ENCODE data around the gene BIRC3.
A peak's percentile ranks its signal among the peaks of the same experiment; 100 is the strongest.

BIRC3 gene

DNA sequence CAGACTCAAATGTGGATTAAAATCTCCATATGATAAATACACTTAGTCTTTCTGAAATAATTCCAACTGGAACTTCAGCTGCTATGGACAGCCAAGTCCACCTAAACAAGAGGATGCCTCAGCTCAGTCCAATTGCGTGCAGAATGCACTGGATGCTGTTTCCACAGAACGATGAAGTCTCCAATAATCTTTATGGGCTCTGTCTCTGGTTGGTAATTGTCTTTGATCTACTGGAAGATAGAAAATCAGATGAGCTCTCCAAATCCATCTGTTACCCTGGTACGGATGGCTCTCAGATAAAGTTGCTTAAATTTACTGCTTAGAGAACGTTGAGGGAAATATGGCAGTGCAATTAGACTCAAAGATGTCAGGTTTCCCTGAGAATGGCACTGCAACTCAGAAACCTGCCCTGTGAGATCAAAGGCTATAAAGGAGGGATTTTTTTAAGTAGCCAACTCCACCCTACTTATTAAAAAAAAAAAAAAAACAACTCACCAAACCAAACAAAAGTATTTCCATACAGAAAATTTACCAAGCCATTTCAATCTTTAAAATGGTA is 859 bp upstream of the BIRC3 start:
- in situ Hi-C loops (cut with HindIII; ENCODE audit: low pct_ligation_motif_present, low sequenced_read_pairs): no loop called here
- Histone ChIP-seq H3K4me3 (ENCODE audit: low read depth, low read length) (no peak overlapping the region), H3K27ac (no peak overlapping the region), H3K36me3 (replicated peaks) (no peaks in the 10 kb centered on the region), H3K27me3 (replicated peaks) (no peaks in the 10 kb centered on the region)
- TF ChIP-seq, protein P1, sequence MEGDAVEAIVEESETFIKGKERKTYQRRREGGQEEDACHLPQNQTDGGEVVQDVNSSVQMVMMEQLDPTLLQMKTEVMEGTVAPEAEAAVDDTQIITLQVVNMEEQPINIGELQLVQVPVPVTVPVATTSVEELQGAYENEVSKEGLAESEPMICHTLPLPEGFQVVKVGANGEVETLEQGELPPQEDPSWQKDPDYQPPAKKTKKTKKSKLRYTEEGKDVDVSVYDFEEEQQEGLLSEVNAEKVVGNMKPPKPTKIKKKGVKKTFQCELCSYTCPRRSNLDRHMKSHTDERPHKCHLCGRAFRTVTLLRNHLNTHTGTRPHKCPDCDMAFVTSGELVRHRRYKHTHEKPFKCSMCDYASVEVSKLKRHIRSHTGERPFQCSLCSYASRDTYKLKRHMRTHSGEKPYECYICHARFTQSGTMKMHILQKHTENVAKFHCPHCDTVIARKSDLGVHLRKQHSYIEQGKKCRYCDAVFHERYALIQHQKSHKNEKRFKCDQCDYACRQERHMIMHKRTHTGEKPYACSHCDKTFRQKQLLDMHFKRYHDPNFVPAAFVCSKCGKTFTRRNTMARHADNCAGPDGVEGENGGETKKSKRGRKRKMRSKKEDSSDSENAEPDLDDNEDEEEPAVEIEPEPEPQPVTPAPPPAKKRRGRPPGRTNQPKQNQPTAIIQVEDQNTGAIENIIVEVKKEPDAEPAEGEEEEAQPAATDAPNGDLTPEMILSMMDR (IDR thresholded peaks at IDR 0.05; ENCODE audit: low read depth, low read length, missing control alignments): no peak
- no peak for DNase-seq

DNA sequence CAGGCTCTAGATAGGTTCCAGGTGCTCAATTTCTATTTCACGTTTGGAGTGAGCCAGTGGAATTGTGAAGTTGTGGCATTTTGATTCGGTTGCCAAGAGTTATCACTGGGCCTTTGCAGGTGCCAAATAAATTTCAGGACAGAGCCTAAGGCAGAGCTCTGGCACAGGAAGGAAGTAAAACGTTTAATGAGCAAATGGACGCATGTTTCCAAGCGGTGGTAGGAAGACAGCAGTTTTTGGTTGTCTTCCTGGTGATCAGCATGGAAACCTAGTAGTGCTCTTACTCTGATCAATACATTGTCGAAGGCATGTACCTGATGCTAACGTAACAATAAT is 452 bp downstream of the BIRC3 start:
- peak overlapping the region; percentile 22 for H3K27ac ChIP-seq
- in situ Hi-C loops (cut with HindIII; ENCODE audit: low pct_ligation_motif_present, low sequenced_read_pairs): no loop called here
- H3K4me3 ChIP-seq (ENCODE audit: low read depth, low read length): peak overlapping the region; percentile 68
- no peaks in the 10 kb centered on the region for H3K36me3 ChIP-seq (replicated peaks)
- H3K27me3 ChIP-seq (replicated peaks): no peaks in the 10 kb centered on the region
- DNase-seq: no peak
- TF ChIP-seq, protein P1 (IDR thresholded peaks at IDR 0.05; ENCODE audit: low read depth, low read length, missing control alignments): no peak

DNA sequence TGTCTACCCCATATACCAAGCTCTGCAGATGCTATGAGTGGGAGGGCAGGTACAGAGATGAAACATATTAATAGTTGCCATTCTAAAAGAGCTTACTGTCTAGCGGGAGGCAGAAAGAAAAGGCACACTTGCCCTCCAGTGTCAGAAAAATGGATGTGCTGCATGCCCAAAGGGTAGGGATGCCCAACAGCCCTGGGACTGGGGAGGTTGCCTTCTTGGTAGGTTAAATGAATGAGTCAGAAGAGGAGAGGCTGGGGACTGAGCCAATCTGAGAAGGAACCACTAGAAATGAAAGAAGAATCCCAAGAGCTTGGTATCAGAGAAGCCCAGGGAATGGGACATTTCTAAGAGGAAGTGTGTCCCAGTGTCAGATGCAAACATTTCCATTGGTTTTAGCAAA is 1.2 kb downstream of the BIRC3 start:
- TF ChIP-seq, protein P1 (IDR thresholded peaks at IDR 0.05; ENCODE audit: low read depth, low read length, missing control alignments): no peak
- H3K36me3 ChIP-seq (replicated peaks): no peaks in the 10 kb centered on the region
- H3K27ac ChIP-seq: no peak overlapping the region
- H3K27me3 ChIP-seq (replicated peaks): no peaks in the 10 kb centered on the region
- no peak for DNase-seq
- in situ Hi-C loops (cut with HindIII; ENCODE audit: low pct_ligation_motif_present, low sequenced_read_pairs): no loop called here
- H3K4me3 ChIP-seq (ENCODE audit: low read depth, low read length): no peak overlapping the region

DNA sequence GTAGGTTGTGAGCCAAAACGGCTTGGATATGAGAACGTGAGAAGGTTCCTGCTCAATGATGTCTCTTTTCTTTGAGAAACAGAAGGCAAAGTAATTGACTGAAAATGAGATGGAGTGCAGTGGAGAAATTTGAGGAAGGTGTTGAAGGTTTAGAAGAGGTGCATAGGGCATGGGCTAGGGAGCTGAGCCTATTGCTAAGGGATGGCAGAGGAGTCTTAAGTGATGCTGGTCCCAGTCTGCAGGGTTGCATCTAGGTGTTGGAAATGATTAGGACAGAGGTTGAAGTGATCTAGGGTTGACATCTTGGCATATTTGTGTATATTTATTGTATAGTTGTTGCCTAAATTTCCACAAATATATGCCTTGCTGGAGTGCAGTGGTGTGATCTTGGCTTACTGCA is 2.3 kb downstream of the BIRC3 start:
- DNase-seq: no peak
- in situ Hi-C loops (cut with HindIII; ENCODE audit: low pct_ligation_motif_present, low sequenced_read_pairs): no loop called here
- TF ChIP-seq, protein P1 (IDR thresholded peaks at IDR 0.05; ENCODE audit: low read depth, low read length, missing control alignments): no peak
- Histone ChIP-seq H3K4me3 (ENCODE audit: low read depth, low read length) (no peak overlapping the region), H3K36me3 (replicated peaks) (no peaks in the 10 kb centered on the region), H3K27ac (no peak overlapping the region), H3K27me3 (replicated peaks) (no peaks in the 10 kb centered on the region)

DNA sequence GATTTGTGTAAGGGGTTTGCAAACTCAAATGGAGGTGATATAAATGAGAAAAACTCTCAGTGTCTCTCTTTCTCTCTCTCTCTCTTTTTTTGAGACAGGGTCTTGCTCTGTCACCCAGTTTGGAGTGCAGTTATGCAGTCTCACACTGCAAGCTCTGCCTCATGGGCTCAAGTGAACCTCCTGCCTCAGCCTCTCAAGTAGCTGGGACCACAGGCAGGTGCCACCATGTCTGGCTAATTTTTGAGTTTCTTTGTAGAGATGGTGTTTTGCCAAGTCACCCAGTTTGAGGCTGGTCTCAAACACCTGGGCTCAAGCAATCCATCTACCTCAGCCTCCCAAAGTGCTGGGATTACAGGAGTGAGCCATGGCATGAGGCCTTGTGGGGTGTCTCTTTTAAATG is 2.9 kb downstream of the BIRC3 start:
- DNase-seq: no peak
- Histone ChIP-seq H3K27me3 (replicated peaks) (no peaks in the 10 kb centered on the region), H3K4me3 (ENCODE audit: low read depth, low read length) (no peak overlapping the region), H3K36me3 (replicated peaks) (no peaks in the 10 kb centered on the region), H3K27ac (no peak overlapping the region)
- in situ Hi-C loops (cut with HindIII; ENCODE audit: low pct_ligation_motif_present, low sequenced_read_pairs): no loop called here
- TF ChIP-seq, protein P1 (IDR thresholded peaks at IDR 0.05; ENCODE audit: low read depth, low read length, missing control alignments): no peak

DNA sequence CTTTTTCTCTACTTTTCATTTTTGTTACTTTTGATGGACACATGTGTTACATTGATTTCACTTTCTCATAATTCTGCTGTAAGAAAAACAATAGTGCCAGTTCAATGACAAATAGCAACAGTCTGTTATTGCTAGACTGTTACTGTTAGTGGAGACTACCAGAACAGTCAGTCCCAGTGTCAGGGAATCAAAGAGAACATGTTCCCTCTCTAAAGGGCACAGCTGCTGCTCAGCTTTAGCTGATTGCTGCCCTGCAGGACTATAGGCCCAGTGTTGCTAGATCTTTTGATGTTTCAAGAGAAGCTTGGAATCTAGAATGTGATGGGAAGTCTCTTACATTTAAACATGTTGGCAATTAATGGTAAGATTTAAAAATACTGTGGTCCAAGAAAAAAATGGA is 3.4 kb downstream of the BIRC3 start:
- TF ChIP-seq, protein P1 (IDR thresholded peaks at IDR 0.05; ENCODE audit: low read depth, low read length, missing control alignments): no peak
- in situ Hi-C loops (cut with HindIII; ENCODE audit: low pct_ligation_motif_present, low sequenced_read_pairs): no loop called here
- Histone ChIP-seq H3K4me3 (ENCODE audit: low read depth, low read length) (no peak overlapping the region), H3K27ac (no peak overlapping the region), H3K27me3 (replicated peaks) (no peaks in the 10 kb centered on the region), H3K36me3 (replicated peaks) (no peaks in the 10 kb centered on the region)
- no peak for DNase-seq
